HepG2 (cell line): ENCODE measurements around the gene INO80E. TPM values are rescaled to one million over a fixed set of nuclear protein-coding genes. Genes with fewer than 3 reads are reported as not detected.

Source experiments
- AHR ChIP-seq: IDR thresholded peaks from 2 replicates; pipeline ENCODE4 v1.6.1; 2018; ENCODE audit warnings: missing genetic modification reagents, missing compliant biosample characterization
- ARNT ChIP-seq: fragments of 450-650 bp; IDR thresholded peaks from 2 replicates; pipeline ENCODE4 v1.6.1; 2017
- BRD4 ChIP-seq: sonication (generic); formaldehyde crosslinking; IDR thresholded peaks from 2 replicates; pipeline ENCODE4 v1.4.0; 2020; ENCODE audit warnings: missing genetic modification reagents
- CENPX ChIP-seq: sonication (generic); formaldehyde crosslinking; IDR thresholded peaks from 2 replicates; pipeline ENCODE4 v1.9.0; 2021; ENCODE audit warnings: mild to moderate bottlenecking, missing genetic modification reagents, moderate library complexity
- FOXA1 ChIP-seq, 2 experiments: fragments of 450-650 bp in 1 of 2; sonication (generic) in 1 of 2; formaldehyde crosslinking in 1 of 2; IDR thresholded peaks; 2 replicates each; pipeline versions ENCODE4 v1.4.0 to v1.6.1; 2016 to 2020; ENCODE audit warnings: missing genetic modification reagents in 1 of 2
- GABPB1 ChIP-seq: IDR thresholded peaks from 2 replicates; pipeline ENCODE4 v1.6.1; 2016; ENCODE audit warnings: mild to moderate bottlenecking, missing genetic modification reagents, moderate library complexity, missing compliant biosample characterization
- HMG20B ChIP-seq: conservative IDR thresholded peaks from 2 replicates; pipeline ENCODE4 v1.6.1; 2016; ENCODE audit warnings: missing genetic modification reagents, missing compliant biosample characterization
- IRF9 ChIP-seq: sonication (generic); formaldehyde crosslinking; IDR thresholded peaks from 2 replicates; pipeline ENCODE4 v1.8.0; 2022; ENCODE audit warnings: missing genetic modification reagents, mild to moderate bottlenecking, borderline replicate concordance
- KAT8 ChIP-seq: IDR thresholded peaks from 2 replicates; pipeline ENCODE4 v1.6.1; 2016; ENCODE audit warnings: missing genetic modification reagents, missing compliant biosample characterization
- KDM6A ChIP-seq: IDR thresholded peaks from 2 replicates; pipeline ENCODE4 v1.6.1; 2016; ENCODE audit warnings: low read depth
- MAFG ChIP-seq: sonication (generic); formaldehyde crosslinking; IDR thresholded peaks from 2 replicates; pipeline ENCODE4 v1.5.1; 2020; ENCODE audit warnings: mild to moderate bottlenecking, missing genetic modification reagents
- MAFK ChIP-seq, 2 experiments: IDR thresholded peaks in 1 of 2; conservative IDR thresholded peaks in 1 of 2; 2 replicates each; pipeline ENCODE4 v1.6.1; 2011; ENCODE audit warnings: improper control_type of control experiment in 2 of 2, low read length in 2 of 2
- NR2F1 ChIP-seq, 2 experiments: fragments of 450-650 bp in 1 of 2; formaldehyde crosslinking in 1 of 2; IDR thresholded peaks; 2 replicates each; pipeline versions ENCODE4 v1.5.0 to v1.6.1; 2016 to 2020; ENCODE audit warnings: mild to moderate bottlenecking in 1 of 2, missing compliant biosample characterization in 1 of 2, missing genetic modification reagents in 1 of 2, moderate library complexity in 1 of 2
- ONECUT2 ChIP-seq: sonication (generic); formaldehyde crosslinking; IDR thresholded peaks from 2 replicates; pipeline ENCODE4 v1.4.0; 2020; ENCODE audit warnings: missing genetic modification reagents
- SATB2 ChIP-seq: sonication (generic); formaldehyde crosslinking; IDR thresholded peaks from 2 replicates; pipeline ENCODE4 v1.5.0; 2020; ENCODE audit warnings: missing genetic modification reagents
- SMAD3 ChIP-seq: sonication (generic); formaldehyde crosslinking; IDR thresholded peaks from 2 replicates; pipeline ENCODE4 v1.4.0; 2020; ENCODE audit warnings: missing genetic modification reagents
- SP4 ChIP-seq: sonication (generic); formaldehyde crosslinking; IDR thresholded peaks from 2 replicates; pipeline ENCODE4 v1.8.1; 2023; ENCODE audit warnings: mild to moderate bottlenecking, missing genetic modification reagents
- SRSF4 ChIP-seq: fragments of 200-400 bp; formaldehyde crosslinking; IDR thresholded peaks from one replicate; pipeline ENCODE4 v1.6.1; 2018; ENCODE audit warnings: mild to moderate bottlenecking, low read depth, low read length, moderate library complexity; ENCODE audit not compliant: poor library complexity, severe bottlenecking
- ZBTB7A ChIP-seq: sonication (generic); formaldehyde crosslinking; IDR thresholded peaks from 2 replicates; pipeline ENCODE4 v1.8.0; 2022; ENCODE audit warnings: mild to moderate bottlenecking, missing genetic modification reagents
- ZC3H13 ChIP-seq: sonication (generic); formaldehyde crosslinking; IDR thresholded peaks from 2 replicates; pipeline ENCODE4 v1.8.1; 2023; ENCODE audit warnings: mild to moderate bottlenecking, missing genetic modification reagents, moderate library complexity
- ZNF136 ChIP-seq: sonication (generic); formaldehyde crosslinking; IDR thresholded peaks from 2 replicates; pipeline ENCODE4 v1.8.1; 2022; ENCODE audit warnings: low read depth, mild to moderate bottlenecking, moderate library complexity, missing genetic modification reagents
- ZNF317 ChIP-seq: sonication (generic); formaldehyde crosslinking; IDR thresholded peaks from 2 replicates; pipeline ENCODE4 v1.5.0; 2020; ENCODE audit warnings: mild to moderate bottlenecking, missing genetic modification reagents
- ZNF34 ChIP-seq: sonication (generic); formaldehyde crosslinking; IDR thresholded peaks from 2 replicates; pipeline ENCODE4 v1.4.0; 2020; ENCODE audit warnings: mild to moderate bottlenecking, missing genetic modification reagents, borderline replicate concordance
- ZNF547 ChIP-seq: sonication (generic); formaldehyde crosslinking; IDR thresholded peaks from 2 replicates; pipeline ENCODE4 v1.5.1; 2020; ENCODE audit warnings: mild to moderate bottlenecking, missing genetic modification reagents
- ZNF552 ChIP-seq: sonication (generic); formaldehyde crosslinking; IDR thresholded peaks from 2 replicates; pipeline ENCODE4 v1.9.0; 2022; ENCODE audit warnings: missing genetic modification reagents, mild to moderate bottlenecking, borderline replicate concordance
- ZNF598 ChIP-seq: sonication (generic); formaldehyde crosslinking; IDR thresholded peaks from 2 replicates; pipeline ENCODE4 v1.5.1; 2020; ENCODE audit warnings: mild to moderate bottlenecking, missing genetic modification reagents, borderline replicate concordance
- ZNF605 ChIP-seq: sonication (generic); formaldehyde crosslinking; IDR thresholded peaks from 2 replicates; pipeline ENCODE4 v1.8.0; 2022; ENCODE audit warnings: mild to moderate bottlenecking, missing genetic modification reagents
- ZNF615 ChIP-seq: sonication (generic); formaldehyde crosslinking; IDR thresholded peaks from 2 replicates; pipeline ENCODE4 v1.5.0; 2020; ENCODE audit warnings: mild to moderate bottlenecking, missing genetic modification reagents, borderline replicate concordance
- ZNF800 ChIP-seq: sonication (generic); formaldehyde crosslinking; IDR thresholded peaks from 2 replicates; pipeline ENCODE4 v1.4.0; 2020; ENCODE audit warnings: missing genetic modification reagents
- polyA plus RNA-seq, 8 experiments: library from polyadenylated mRNA; depleted of rRNA in 3 of 8; stranded (reverse) in 7 of 8; unstranded in 1 of 8; fragments of >200 nt; fragmentation: Illumina TruSeq in 4 of 8; extraction: Trizol in 4 of 8; gene quantifications; 2 replicates each; pipeline versions ENCODE4 v1.2.1 to v1.2.3, GENCODE V29; 2011 to 2016; ENCODE audit warnings: low read depth in 4 of 8, missing spikeins in 1 of 8, mixed read lengths in 1 of 8; ENCODE audit not compliant: insufficient read depth in 1 of 8
- total RNA-seq, 5 experiments: library from RNA; depleted of rRNA; stranded (reverse); fragments of >200 nt; fragmentation: Illumina TruSeq; extraction: Trizol; gene quantifications; 2 replicates each; pipeline ENCODE4 v1.2.3, GENCODE V29; 2016; ENCODE audit warnings: low read depth in 1 of 5

Gene INO80E
- total and polyA plus RNA-seq, 2 of the 13 experiments (the other 11 are each of a cell fraction or from before 2014, with no cell fraction given), result 25.8 to 45.6 TPM

GRCh38 chr16:30028438-30029076 lies 32.5 kb downstream of the INO80E start (continued):
- no peak for TF ChIP-seq FOXA1 (IDR thresholded peaks at IDR 0.05)
- TF ChIP-seq FOXA1 (CRISPR knock-in tag; IDR thresholded peaks at IDR 0.05), result no peak
- TF ChIP-seq ZNF615 (CRISPR knock-in tag), result no peak
- no peak for TF ChIP-seq ZNF800 (CRISPR knock-in tag)
- TF ChIP-seq SMAD3 (CRISPR knock-in tag), result no peak
- no peak for TF ChIP-seq NR2F1 (CRISPR knock-in tag; IDR thresholded peaks at IDR 0.05)
- no peak for TF ChIP-seq KAT8 (CRISPR knock-in tag)
- TF ChIP-seq SRSF4, result no peak
- TF ChIP-seq KDM6A (CRISPR knock-in tag), result no peak
- TF ChIP-seq SATB2 (CRISPR knock-in tag), result no peak
- no peak for TF ChIP-seq ZNF136 (CRISPR knock-in tag)
- TF ChIP-seq ARNT, result no peak
- no peak for TF ChIP-seq ZNF598 (CRISPR knock-in tag)
- no peak for TF ChIP-seq HMG20B (CRISPR knock-in tag)
- no peak for TF ChIP-seq ONECUT2 (CRISPR knock-in tag)
- no peak for TF ChIP-seq ZNF552
- no peak for TF ChIP-seq ZNF317
- no peak for TF ChIP-seq MAFG (CRISPR knock-in tag)
- no peak for TF ChIP-seq ZNF605 (CRISPR knock-in tag)
- TF ChIP-seq ZC3H13 (CRISPR knock-in tag), result no peak
- 0 out of 2 replicates have a peak, but pooled peaks have one; percentile 50 for TF ChIP-seq IRF9 (CRISPR knock-in tag)
- 0 out of 2 replicates have a peak, but pooled peaks have one; percentile 55 for TF ChIP-seq ZNF547
- TF ChIP-seq ZBTB7A (CRISPR knock-in tag), result peak; percentile 13; the same call in 1 of the 2 replicates
- 0 out of 2 replicates have a peak, but pooled peaks have one; percentile 15 for TF ChIP-seq SP4 (CRISPR knock-in tag)
- no peak for TF ChIP-seq BRD4 (CRISPR knock-in tag)
- TF ChIP-seq ZNF34, result no peak
- no peak for TF ChIP-seq MAFK (conservative IDR thresholded peaks at IDR 0.05 in 1 of 2, IDR thresholded peaks at IDR 0.05 in 1 of 2; ENCODE audit: low read length in 2 of 2)
- TF ChIP-seq CENPX (CRISPR knock-in tag), result no peak
- peak; percentile 43; the same call in 1 of the 2 replicates for TF ChIP-seq GABPB1
- TF ChIP-seq AHR (CRISPR knock-in tag), result no peak
